Heart left ventricle (tissue), 16 donors: ENCODE results near the gene EVC2. TPM values are rescaled to one million over a fixed set of nuclear protein-coding genes. Genes with fewer than 3 reads are reported as not detected.

Experiments used
- ATAC-seq, 4 donors: fragments of 200-7000 bp; cut with Tn5 transposase; one replicate each; pipeline ENCODE4 v1.9.1; 2020 to 2022; ENCODE audit warnings: moderate library complexity in 4 of 4, mild to moderate bottlenecking in 3 of 4, moderate number of reproducible peaks in 1 of 4
- DNase-seq, 5 donors: peaks; one replicate each; pipeline ENCODE4 v3.0.0-alpha.2; 2020
- H3K27ac ChIP-seq, 12 donors: fragments of 200-600 bp; sonication (generic) in 4 of 12; one replicate each; pipeline versions ENCODE4 v1.5.0 to v1.8.0; 2016 to 2022; ENCODE audit warnings: mild to moderate bottlenecking in 2 of 12
- H3K27me3 ChIP-seq, 9 donors: fragments of 200-600 bp; sonication (generic) in 2 of 9; one replicate each; pipeline versions ENCODE4 v1.5.1 to v1.8.0; 2016 to 2022; ENCODE audit warnings: mild to moderate bottlenecking in 3 of 9
- H3K36me3 ChIP-seq, 9 donors: fragments of 200-600 bp; sonication (generic) in 2 of 9; one replicate each; pipeline versions ENCODE4 v1.5.0 to v1.8.0; 2018 to 2022; ENCODE audit warnings: mild to moderate bottlenecking in 2 of 9
- H3K4me1 ChIP-seq, 12 donors: fragments of 200-600 bp; sonication (generic) in 4 of 12; one replicate each; pipeline versions ENCODE4 v1.5.0 to v1.8.0; 2016 to 2022; ENCODE audit warnings: mild to moderate bottlenecking in 3 of 12
- H3K4me3 ChIP-seq, 12 donors: fragments of 200-600 bp; sonication (generic) in 4 of 12; one replicate each; pipeline versions ENCODE4 v1.5.0 to v1.8.0; 2017 to 2022; ENCODE audit warnings: mild to moderate bottlenecking in 9 of 12, moderate library complexity in 4 of 12
- H3K9me3 ChIP-seq, 12 donors: fragments of 200-600 bp; sonication (generic) in 4 of 12; one replicate each; pipeline versions ENCODE4 v1.5.0 to v1.8.0; 2016 to 2022; ENCODE audit warnings: mild to moderate bottlenecking in 1 of 12
- POLR2A ChIP-seq, 2 donors: fragments of 450-650 bp; IDR thresholded peaks; one replicate each; pipeline ENCODE4 v1.6.1; 2017; ENCODE audit warnings: antibody characterized with exemption in 2 of 2, mild to moderate bottlenecking in 2 of 2, moderate library complexity in 2 of 2
- WGBS, 4 donors: extraction: QIAGEN DNeasy Blood & Tissue Kit in 2 of 4; methylation state at CpG; one replicate each; pipeline versions ENCODE4 v1.1.5 to v1.1.7; 2013 to 2018; 5-methylcytosine and 5-hydroxymethylcytosine counted together
- intact Hi-C, 10 donors: fragments of 100-400 bp; cut with DNase I; formaldehyde crosslinking; loops; one replicate each; pipeline versions ENCODE4 v1.11.1 to v1.14.2; 2022
- polyA plus RNA-seq, 2 donors: library from polyadenylated mRNA; stranded (reverse); fragments of 200-250 nt; gene quantifications; one replicate each; pipeline ENCODE4 v1.2.3, GENCODE V29; 2013
- total RNA-seq, 9 donors: library from RNA; depleted of rRNA in 2 of 9; stranded (reverse); fragments of >200 nt in 2 of 9; fragmentation: NEBNext Ultra II Directional in 3 of 9; extraction: Animal tissue kit (Norgen Biotek cat#: 25700) in 3 of 9; gene quantifications; one replicate each; pipeline versions ENCODE4 v1.1.0 to v1.2.4, GENCODE V29; 2016 to 2023
- TF ChIP-seq, protein P1 (sequence below), 12 donors: fragments of 200-600 bp; sonication (generic) in 4 of 12; IDR thresholded peaks; one replicate each; pipeline versions ENCODE4 v1.5.0 to v1.8.0; 2018 to 2022; ENCODE audit warnings: antibody characterized with exemption in 12 of 12, mild to moderate bottlenecking in 5 of 12
- donor health status: ischemic (EF 13 %, LVEDD 7.1; RV severe dilation, severe dysfunction).
- donor health status: healthy with polysubstance abuse.
- donor health status: DM: no; HTN: yes; CAD: no.
- donor health status: DM: no; HTN: no; CAD: no.
- donor health status: ischemic (EF 25% LVEDD 6.9; RV normal size, moderate dysfunction).
- donor health status: ischemic (EF 25% LVEDD 5.7; RV mildly dilated, moderate dysfunction).
- donor health status: healthy.
- donor health status: DM: yes; HTN: yes; CAD: no.
- donor health status: ischemic (EF 35%, LVEDD 5.7; RV mildly dilated, moderate dysfunction).
- donor health status: nonischemic (EF 11% LVEDD 7.7; RV severe dilation, severe dysfunction).
- donor health status: DM: yes; HTN: yes; CAD: no.
- donor health status: PGD.
- donor health status: ischemic (EF 29% LVEDD 5.4; RV normal size, mild dysfunction).
- donor health status: nonischemic (EF 23%, LVEDD 6.1; RV moderate dilation, normal function).

EVC2 gene
- total and polyA plus RNA-seq, 11 donors: 0.46 to 3.1 (median 0.95) TPM

DNA sequence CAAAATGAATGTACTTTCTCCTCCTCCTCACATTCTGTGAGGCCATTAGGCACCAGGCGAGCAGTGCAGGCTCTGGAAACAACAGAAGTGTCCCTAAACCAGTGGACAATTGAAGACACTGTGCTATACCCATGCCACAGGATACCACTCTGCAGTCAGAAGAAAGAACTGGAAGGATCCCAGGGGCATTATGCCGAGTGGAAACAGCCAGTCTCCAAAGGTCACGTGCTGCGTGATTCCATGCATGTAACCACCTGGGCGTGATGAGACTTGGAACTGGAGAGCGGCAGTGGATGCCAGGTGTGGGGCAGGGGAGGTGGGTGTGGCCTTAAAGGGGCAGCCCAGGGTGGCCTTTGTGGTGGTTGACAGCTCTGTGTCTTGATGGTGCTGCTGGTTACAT lies 139.4 kb downstream of the EVC2 start:
- intact Hi-C loops: no loop called here
- peaks cover 0 to 43% (median 0%) of the 10 kb centered on the region in 9 donors for H3K36me3 ChIP-seq
- no peak for ATAC-seq
- TF ChIP-seq, protein P1, sequence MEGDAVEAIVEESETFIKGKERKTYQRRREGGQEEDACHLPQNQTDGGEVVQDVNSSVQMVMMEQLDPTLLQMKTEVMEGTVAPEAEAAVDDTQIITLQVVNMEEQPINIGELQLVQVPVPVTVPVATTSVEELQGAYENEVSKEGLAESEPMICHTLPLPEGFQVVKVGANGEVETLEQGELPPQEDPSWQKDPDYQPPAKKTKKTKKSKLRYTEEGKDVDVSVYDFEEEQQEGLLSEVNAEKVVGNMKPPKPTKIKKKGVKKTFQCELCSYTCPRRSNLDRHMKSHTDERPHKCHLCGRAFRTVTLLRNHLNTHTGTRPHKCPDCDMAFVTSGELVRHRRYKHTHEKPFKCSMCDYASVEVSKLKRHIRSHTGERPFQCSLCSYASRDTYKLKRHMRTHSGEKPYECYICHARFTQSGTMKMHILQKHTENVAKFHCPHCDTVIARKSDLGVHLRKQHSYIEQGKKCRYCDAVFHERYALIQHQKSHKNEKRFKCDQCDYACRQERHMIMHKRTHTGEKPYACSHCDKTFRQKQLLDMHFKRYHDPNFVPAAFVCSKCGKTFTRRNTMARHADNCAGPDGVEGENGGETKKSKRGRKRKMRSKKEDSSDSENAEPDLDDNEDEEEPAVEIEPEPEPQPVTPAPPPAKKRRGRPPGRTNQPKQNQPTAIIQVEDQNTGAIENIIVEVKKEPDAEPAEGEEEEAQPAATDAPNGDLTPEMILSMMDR (IDR thresholded peaks at IDR 0.05): no peak
- TF ChIP-seq POLR2A (IDR thresholded peaks at IDR 0.05): no peak
- H3K4me1 ChIP-seq: no peaks in the 10 kb centered on the region
- H3K27ac ChIP-seq: no peak overlapping the region
- no peaks in the 10 kb centered on the region for H3K9me3 ChIP-seq
- no peak overlapping the region for H3K4me3 ChIP-seq
- H3K27me3 ChIP-seq: no peaks in the 10 kb centered on the region
- no peak for DNase-seq
- 86 to 96% (median 90%) methylated on average over 6 of the region's 6 CpGs for WGBS, 4 donors

DNA sequence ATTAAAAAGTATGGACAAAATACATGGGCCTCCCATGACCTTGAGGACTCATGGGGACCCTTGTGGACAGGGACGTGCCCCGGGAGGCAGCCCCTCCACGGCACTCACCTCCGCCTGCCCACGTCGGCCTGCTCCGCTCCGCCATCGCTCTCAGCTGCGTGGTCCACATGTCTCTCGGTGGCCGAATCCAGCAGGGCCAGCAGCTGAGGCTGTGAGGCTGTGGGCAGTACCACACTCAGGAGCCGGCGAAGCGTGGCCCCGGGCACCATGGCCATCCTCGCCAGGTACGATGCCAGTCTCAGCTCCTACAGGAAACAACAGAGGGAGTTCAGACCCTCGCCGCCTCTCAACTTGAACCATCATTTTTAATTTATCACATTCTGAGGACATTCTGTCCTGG lies 140.0 kb downstream of the EVC2 start:
- H3K9me3 ChIP-seq: no peaks in the 10 kb centered on the region
- no peaks in the 10 kb centered on the region for H3K27me3 ChIP-seq
- no peak for ATAC-seq
- H3K36me3 ChIP-seq: peaks cover 0 to 41% (median 0%) of the 10 kb centered on the region in 9 donors
- no peak for TF ChIP-seq POLR2A (IDR thresholded peaks at IDR 0.05)
- TF ChIP-seq, protein P1 (IDR thresholded peaks at IDR 0.05): no peak
- no peak for DNase-seq
- H3K27ac ChIP-seq: no peak overlapping the region
- 89 to 98% (median 92%) methylated on average over 20 of the region's 20 CpGs for WGBS, 4 donors
- no peaks in the 10 kb centered on the region for H3K4me1 ChIP-seq
- H3K4me3 ChIP-seq: no peak overlapping the region
- intact Hi-C loops: no loop called here

DNA sequence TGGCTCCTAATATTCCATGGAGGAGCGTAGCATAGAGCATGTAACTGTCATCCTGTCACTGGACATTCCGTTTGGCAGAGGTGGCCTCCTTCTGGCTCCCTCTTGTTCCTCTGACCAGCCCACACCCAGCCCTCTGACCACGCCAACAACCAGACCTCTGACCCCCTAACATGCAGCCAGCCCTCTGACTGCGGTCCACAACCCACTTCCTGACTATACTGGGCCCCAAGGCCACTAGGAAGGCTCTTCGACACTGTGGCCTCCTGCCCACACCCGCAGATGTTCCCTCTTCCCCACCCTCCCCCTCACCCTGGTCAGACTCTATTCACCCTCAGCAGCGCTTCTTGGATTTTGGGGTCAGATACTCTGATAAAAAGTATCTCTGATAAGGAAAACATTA lies 141.4 kb downstream of the EVC2 start:
- H3K27me3 ChIP-seq: no peaks in the 10 kb centered on the region
- no peak overlapping the region for H3K4me3 ChIP-seq
- intact Hi-C loops: no loop called here
- H3K9me3 ChIP-seq: no peaks in the 10 kb centered on the region
- no peak overlapping the region for H3K27ac ChIP-seq
- TF ChIP-seq, protein P1 (IDR thresholded peaks at IDR 0.05): no peak
- ATAC-seq (no peak), DNase-seq (no peak)
- no peaks in the 10 kb centered on the region for H3K4me1 ChIP-seq
- WGBS, 4 donors: 70 to 89% (median 84%) methylated on average over 7 of the region's 7 CpGs
- H3K36me3 ChIP-seq: peaks cover 0 to 48% (median 0%) of the 10 kb centered on the region in 9 donors

DNA sequence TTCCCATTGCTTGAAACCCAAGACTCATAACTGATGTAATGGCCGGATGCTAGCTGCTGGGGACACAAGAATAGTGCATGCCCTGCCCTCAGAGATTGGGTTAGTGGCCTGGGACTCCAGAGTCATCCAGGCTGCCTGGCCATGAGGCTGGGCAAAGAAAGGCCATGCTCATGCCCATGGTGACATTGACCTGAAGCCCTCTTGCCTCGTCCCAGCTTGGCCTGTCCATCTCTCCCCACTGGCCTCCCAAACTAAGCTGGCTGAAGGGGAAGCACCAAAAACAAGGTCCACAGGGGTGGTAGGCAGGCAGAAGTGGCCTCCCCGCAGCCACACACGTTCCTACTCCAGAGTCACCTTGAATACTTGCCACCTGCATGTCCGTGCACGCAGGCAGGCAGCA lies 141.8 kb downstream of the EVC2 start:
- WGBS, 4 donors: 81 to 93% (median 86%) methylated on average over 5 to 6 of the region's 6 CpGs
- ATAC-seq (no peak), DNase-seq (no peak)
- H3K4me1 ChIP-seq: no peaks in the 10 kb centered on the region
- intact Hi-C loops: no loop called here
- no peak overlapping the region for H3K27ac ChIP-seq
- peaks cover 0 to 50% (median 0%) of the 10 kb centered on the region in 9 donors for H3K36me3 ChIP-seq
- H3K9me3 ChIP-seq: no peaks in the 10 kb centered on the region
- TF ChIP-seq, protein P1 (IDR thresholded peaks at IDR 0.05): no peak
- no peak for TF ChIP-seq POLR2A (IDR thresholded peaks at IDR 0.05)
- no peaks in the 10 kb centered on the region for H3K27me3 ChIP-seq
- H3K4me3 ChIP-seq: no peak overlapping the region
